MCF 10A (cell line): ENCODE data around the gene CBX7. TPM values are rescaled to one million over a fixed set of nuclear protein-coding genes. Genes with fewer than 3 reads are reported as not detected.

Source experiments
- BruUV-seq: library from RNA; stranded (reverse); fragments of 400-500 nt; replicated peaks from 2 replicates; lab custom pipeline; 2021; lab: Mats Ljungman, UMichigan
- CTCF ChIA-PET: fragments of 300-600 bp; sonication (Branson Sonifier 250); formaldehyde crosslinking; extraction: SDS; loops from one replicate; lab custom pipeline; 2021; ENCODE audit warnings: antibody characterized with exemption, inconsistent platforms; lab: Yijun Ruan, JAX
- POLR2A ChIA-PET: fragments of 300-600, 350-650 bp; sonication (Branson Sonifier 250); formaldehyde crosslinking; extraction: SDS; loops from one replicate; lab custom pipeline; 2020; ENCODE audit warnings: antibody characterized with exemption, inconsistent platforms; lab: Yijun Ruan, JAX
- DNase-seq: peaks from one replicate; pipeline ENCODE4 v3.0.0-alpha.2; 2018; ENCODE audit not compliant: unreplicated experiment
- H3K27ac Mint-ChIP-seq: one replicate; pipeline ENCODE4 v1.8.0; 2022; ENCODE audit warnings: mild to moderate bottlenecking, low read depth, mixed read lengths; ENCODE audit not compliant: unreplicated experiment
- H3K27me3 Mint-ChIP-seq: one replicate; pipeline ENCODE4 v1.8.0; 2022; ENCODE audit warnings: mixed read lengths; ENCODE audit not compliant: insufficient read depth, unreplicated experiment
- H3K36me3 Mint-ChIP-seq: one replicate; pipeline ENCODE4 v1.8.0; 2022; ENCODE audit warnings: mild to moderate bottlenecking, moderate library complexity, mixed read lengths; ENCODE audit not compliant: insufficient read depth, unreplicated experiment
- H3K4me1 Mint-ChIP-seq: one replicate; pipeline ENCODE4 v1.8.0; 2022; ENCODE audit warnings: mixed read lengths; ENCODE audit not compliant: insufficient read depth, unreplicated experiment
- H3K4me3 Mint-ChIP-seq: one replicate; pipeline ENCODE4 v1.8.0; 2022; ENCODE audit warnings: mild to moderate bottlenecking, moderate library complexity, mixed read lengths; ENCODE audit not compliant: unreplicated experiment
- H3K9me3 Mint-ChIP-seq: one replicate; pipeline ENCODE4 v1.8.0; 2022; ENCODE audit warnings: mixed read lengths; ENCODE audit not compliant: unreplicated experiment
- intact Hi-C: fragments of 100-400 bp; cut with micrococcal nuclease; formaldehyde crosslinking; loops from 2 replicates; pipeline ENCODE4 v1.14.1; 2022
- total RNA-seq: library from RNA; stranded (reverse); gene quantifications from 2 replicates; pipeline ENCODE4 v1.2.3, GENCODE V29; 2022
- TF ChIP-seq, protein P1 (sequence below): fragments of 200-600 bp; IDR thresholded peaks from one replicate; pipeline ENCODE4 v1.8.0; 2022; ENCODE audit warnings: antibody characterized with exemption, mild to moderate bottlenecking; ENCODE audit not compliant: unreplicated experiment

The CBX7 gene
- total RNA-seq, 1 experiment from 2014 or later = 5.3 TPM

DNA sequence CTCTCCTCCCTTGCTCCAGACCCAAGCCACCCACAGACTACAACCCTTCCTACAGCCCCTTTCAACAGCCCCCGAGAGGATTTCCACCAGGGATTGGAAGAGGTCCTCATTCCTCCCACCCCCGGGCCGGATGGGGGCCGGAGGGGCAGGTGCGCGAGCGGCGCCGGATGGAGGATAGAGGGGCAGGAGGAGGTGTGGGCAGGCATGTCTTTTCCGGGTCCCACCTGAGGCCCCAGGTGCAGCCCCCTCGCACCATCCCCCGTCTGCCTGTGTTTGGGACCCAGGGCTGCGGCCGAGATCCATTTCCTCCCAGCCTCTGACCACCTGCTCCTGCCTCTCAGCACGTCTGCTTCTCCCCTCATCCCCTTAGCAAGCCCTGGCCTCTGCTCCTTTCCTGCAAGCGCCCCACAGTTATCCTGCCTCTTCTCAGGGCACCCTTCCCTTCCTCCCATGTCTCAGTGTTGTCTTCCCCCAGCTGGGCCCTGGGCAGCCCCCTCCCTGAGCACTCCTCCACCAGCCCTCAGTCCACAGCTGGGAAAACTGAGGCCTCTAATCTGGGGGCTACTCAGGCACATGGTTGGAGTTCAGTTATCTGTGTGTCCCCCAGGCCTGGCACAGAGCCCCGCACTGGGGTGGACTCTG lies 19.3 kb upstream of the CBX7 start:
- intact Hi-C loops = loop anchor here (5.0 to 10.0 kb wide), 3 partner anchors 81 to 353 kb away; partner anchors contain the start of gene ATF4
- no peak overlapping the region for H3K4me3 Mint-ChIP-seq
- CTCF ChIA-PET = interaction anchor here (0.6 to 11.9 kb wide), 19 partner anchors 11 to 838 kb away, joined by 3 to 256 read pairs (median 4); partner anchors contain the start of gene RPL3
- TF ChIP-seq, protein P1, sequence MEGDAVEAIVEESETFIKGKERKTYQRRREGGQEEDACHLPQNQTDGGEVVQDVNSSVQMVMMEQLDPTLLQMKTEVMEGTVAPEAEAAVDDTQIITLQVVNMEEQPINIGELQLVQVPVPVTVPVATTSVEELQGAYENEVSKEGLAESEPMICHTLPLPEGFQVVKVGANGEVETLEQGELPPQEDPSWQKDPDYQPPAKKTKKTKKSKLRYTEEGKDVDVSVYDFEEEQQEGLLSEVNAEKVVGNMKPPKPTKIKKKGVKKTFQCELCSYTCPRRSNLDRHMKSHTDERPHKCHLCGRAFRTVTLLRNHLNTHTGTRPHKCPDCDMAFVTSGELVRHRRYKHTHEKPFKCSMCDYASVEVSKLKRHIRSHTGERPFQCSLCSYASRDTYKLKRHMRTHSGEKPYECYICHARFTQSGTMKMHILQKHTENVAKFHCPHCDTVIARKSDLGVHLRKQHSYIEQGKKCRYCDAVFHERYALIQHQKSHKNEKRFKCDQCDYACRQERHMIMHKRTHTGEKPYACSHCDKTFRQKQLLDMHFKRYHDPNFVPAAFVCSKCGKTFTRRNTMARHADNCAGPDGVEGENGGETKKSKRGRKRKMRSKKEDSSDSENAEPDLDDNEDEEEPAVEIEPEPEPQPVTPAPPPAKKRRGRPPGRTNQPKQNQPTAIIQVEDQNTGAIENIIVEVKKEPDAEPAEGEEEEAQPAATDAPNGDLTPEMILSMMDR = no peak
- H3K27ac Mint-ChIP-seq = no peak overlapping the region
- H3K9me3 Mint-ChIP-seq = no peaks in the 10 kb centered on the region
- H3K36me3 Mint-ChIP-seq = peaks cover 6% of the 10 kb centered on the region
- H3K27me3 Mint-ChIP-seq = no peaks in the 10 kb centered on the region
- POLR2A ChIA-PET = interaction anchor here (1.0 to 6.0 kb wide), 5 partner anchors 69 to 146 kb away, joined by 4 to 68 read pairs (median 38); partner anchors contain the start of gene RPL3
- H3K4me1 Mint-ChIP-seq = peaks cover 36% of the 10 kb centered on the region
- no TSS peak for BruUV-seq
- no peak for DNase-seq

DNA sequence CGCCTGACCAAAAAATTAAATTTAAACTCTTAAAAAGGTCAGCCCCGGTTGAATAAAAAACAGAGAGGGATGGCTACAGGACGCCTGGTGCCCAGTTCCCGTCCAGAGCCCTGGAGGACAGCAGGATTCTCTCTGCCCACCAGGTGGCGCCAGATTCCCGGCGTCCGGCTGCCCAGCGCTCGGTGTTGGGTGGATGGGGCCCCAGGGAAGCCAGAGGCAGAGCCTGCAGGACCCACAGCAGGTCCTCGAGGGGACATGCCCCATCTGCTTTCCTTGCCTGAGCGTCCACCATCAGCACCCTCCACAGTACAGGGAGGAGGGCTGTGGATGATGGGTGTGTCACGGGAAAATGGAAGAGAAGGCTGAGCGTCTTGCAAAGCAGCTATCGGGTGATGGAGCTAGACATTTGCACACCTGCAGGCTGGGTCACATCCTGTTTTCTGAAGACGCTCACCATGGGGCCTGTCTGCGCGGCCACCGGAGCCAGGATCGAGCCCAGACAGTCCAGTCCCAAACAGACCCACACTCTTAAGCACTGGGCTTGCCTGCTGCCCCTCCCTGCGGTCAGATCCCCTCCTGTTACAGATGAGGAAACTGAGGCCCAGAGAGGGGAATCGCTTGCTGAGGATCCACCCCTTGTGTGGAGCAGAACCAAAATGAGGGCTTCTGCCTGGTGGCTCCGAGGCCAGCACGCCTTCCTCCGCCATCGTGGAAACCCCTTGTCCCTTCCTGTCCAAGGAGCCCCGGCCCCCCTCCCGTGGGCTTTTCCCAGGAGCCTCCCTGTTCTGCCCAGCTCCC lies 18.5 kb upstream of the CBX7 start:
- intact Hi-C loops = loop anchor here (1.0 to 10.0 kb wide), 4 partner anchors 81 to 354 kb away; partner anchors contain the start of gene ATF4
- TF ChIP-seq, protein P1 = peak; percentile 96
- POLR2A ChIA-PET = interaction anchor here (1.0 to 4.4 kb wide), 3 partner anchors 70 to 147 kb away, joined by 4 to 68 read pairs (median 30); partner anchors contain the start of gene RPL3
- Mint-ChIP-seq H3K9me3 (no peaks in the 10 kb centered on the region), H3K36me3 (peaks cover 6% of the 10 kb centered on the region), H3K27ac (no peak overlapping the region), H3K27me3 (no peaks in the 10 kb centered on the region), H3K4me1 (peaks cover 36% of the 10 kb centered on the region), H3K4me3 (no peak overlapping the region)
- BruUV-seq = no TSS peak
- DNase-seq = peak; percentile 76
- CTCF ChIA-PET = interaction anchor here (0.6 to 11.9 kb wide), 21 partner anchors 10 to 463 kb away, joined by 3 to 256 read pairs (median 4); partner anchors contain the start of gene RPL3

DNA sequence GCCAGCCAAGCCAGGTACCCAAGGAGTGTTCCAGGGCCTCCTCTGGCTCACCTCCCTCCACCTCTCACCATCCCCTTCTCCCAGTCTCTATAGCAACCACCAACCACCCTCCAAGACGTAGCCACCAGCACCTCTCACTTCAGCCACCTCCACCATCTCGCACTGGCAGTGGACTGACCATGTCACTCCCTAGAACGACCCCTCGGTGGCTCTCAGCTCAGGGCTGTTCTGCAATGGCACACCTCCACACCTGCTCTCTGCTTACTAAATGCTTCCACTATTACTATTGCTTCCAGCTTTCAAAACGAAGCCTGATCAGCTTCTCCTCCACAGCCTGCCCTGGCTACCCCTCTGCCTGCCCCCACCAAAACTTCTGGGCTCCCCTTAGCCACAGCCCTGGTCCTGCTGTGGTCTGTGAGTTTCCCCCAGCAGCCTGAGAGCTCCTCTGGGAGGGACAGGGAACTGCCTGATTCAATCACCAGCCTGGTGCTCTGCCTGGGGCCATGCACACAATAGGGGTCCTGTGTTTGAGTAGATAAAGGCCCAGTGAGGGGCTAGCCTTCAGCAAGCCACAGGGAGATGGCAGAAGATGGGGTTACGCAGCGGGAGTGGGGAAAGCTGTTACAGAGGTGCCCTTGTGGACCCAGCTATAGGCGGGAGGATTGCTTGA lies 17.5 kb upstream of the CBX7 start:
- intact Hi-C loops = loop anchor here (1.0 to 10.0 kb wide), 4 partner anchors 82 to 355 kb away; partner anchors contain the start of gene ATF4
- POLR2A ChIA-PET = interaction anchor here (3.1 to 4.4 kb wide), 2 partner anchors 141 to 148 kb away, joined by 30 to 68 read pairs; partner anchors contain the start of gene RPL3
- no peaks in the 10 kb centered on the region for H3K27me3 Mint-ChIP-seq

More for the DNA sequence above, 17.5 kb upstream of the CBX7 start:
- TF ChIP-seq, protein P1 = no peak
- CTCF ChIA-PET = interaction anchor here (0.6 to 11.9 kb wide), 12 partner anchors 9 to 462 kb away, joined by 3 to 256 read pairs (median 4); partner anchors contain the start of gene RPL3
- no peak overlapping the region for H3K4me3 Mint-ChIP-seq
- no peak overlapping the region for H3K27ac Mint-ChIP-seq
- no TSS peak for BruUV-seq
- DNase-seq = no peak
- H3K36me3 Mint-ChIP-seq = peaks cover 6% of the 10 kb centered on the region
- no peaks in the 10 kb centered on the region for H3K9me3 Mint-ChIP-seq
- peaks cover 28% of the 10 kb centered on the region for H3K4me1 Mint-ChIP-seq
